Measurements from ENCODE around the gene TRAPPC5. TPM values are rescaled to one million over a fixed set of nuclear protein-coding genes. Genes with fewer than 3 reads are reported as not detected.

Gene TRAPPC5
- total RNA-seq, 1 experiment from 2014 or later = 77.4 TPM

DNA sequence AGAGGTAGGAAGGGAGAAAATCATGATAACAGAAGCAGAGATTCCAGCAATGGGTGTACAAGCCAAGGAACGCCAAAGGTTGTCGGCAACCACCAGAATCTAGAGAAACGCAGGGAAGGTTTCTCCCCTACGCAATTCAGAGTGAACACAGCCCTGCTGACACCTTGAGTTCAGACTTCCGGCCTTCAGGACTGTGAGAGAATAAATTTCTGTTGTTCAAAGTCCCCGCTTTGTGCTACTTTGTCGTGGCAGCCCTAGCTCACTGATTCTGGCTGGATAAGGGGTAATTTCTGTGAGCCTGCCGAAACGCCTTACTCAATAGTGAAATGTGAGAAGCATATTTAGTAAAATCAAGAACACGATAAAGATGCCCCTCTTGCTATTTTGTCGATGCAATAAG, 56.6 kb downstream of the TRAPPC5 start:
- H2BK12ac ChIP-seq (ENCODE audit: insufficient read length, low read depth, low read length) = no peak overlapping the region
- no peak overlapping the region for H2AK5ac ChIP-seq (ENCODE audit: insufficient read length, low read length)
- no peaks in the 10 kb centered on the region for H4K20me1 ChIP-seq (ENCODE audit: control insufficient read depth, insufficient read depth, insufficient read length)
- no peaks in the 10 kb centered on the region for H3K27me3 ChIP-seq (ENCODE audit: insufficient read depth, low read length)
- H3K4me1 Mint-ChIP-seq = peaks cover 4% of the 10 kb centered on the region in 2 experiments
- no peak overlapping the region for H3K56ac ChIP-seq (ENCODE audit: insufficient read length, low read depth, low read length)
- H3K14ac ChIP-seq (ENCODE audit: insufficient read depth, low read length) = no peak overlapping the region
- no peak for DNase-seq
- H3K79me2 ChIP-seq (ENCODE audit: insufficient read depth, low read length) = no peaks in the 10 kb centered on the region
- no peak overlapping the region for H3K4ac ChIP-seq (ENCODE audit: low read depth, low read length)
- H2BK20ac ChIP-seq (ENCODE audit: low read depth, low read length, poor library complexity, severe bottlenecking) = no peak overlapping the region
- no peaks in the 10 kb centered on the region for H3K9me3 Mint-ChIP-seq
- no peaks in the 10 kb centered on the region; the same call in 1 of the 2 replicates for H3K4me1 ChIP-seq (ENCODE audit: insufficient read depth, low read length)
- H3K36me3 Mint-ChIP-seq (ENCODE audit: insufficient read depth in 1 of 3, low read depth in 3 of 3) = no peaks in the 10 kb centered on the region
- H2BK15ac ChIP-seq (ENCODE audit: low read depth, low read length) = no peak overlapping the region
- no CpG with 5 or more reads among the region's 11 CpGs for WGBS (ENCODE audit: extremely low coverage, insufficient read length, low lambda C conversion rate)
- no peak overlapping the region for H4K8ac ChIP-seq (replicated peaks; ENCODE audit: insufficient read length, low read depth, low read length)
- no peak overlapping the region for H3K9ac ChIP-seq (ENCODE audit: extremely low read depth, insufficient read length, low read length)
- H2AFZ ChIP-seq (ENCODE audit: low read length) = no peak overlapping the region
- no peak overlapping the region for H3K18ac ChIP-seq (ENCODE audit: insufficient read length, low read depth, low read length)
- no peaks in the 10 kb centered on the region for H3K23me2 ChIP-seq (ENCODE audit: insufficient read length, low read depth, low read length, poor library complexity, severe bottlenecking)
- no peak overlapping the region for H3K27ac Mint-ChIP-seq
- H3K23ac ChIP-seq (ENCODE audit: insufficient read length, low read depth, low read length) = no peak overlapping the region
- peaks cover 79% of the 10 kb centered on the region for H3K27me3 Mint-ChIP-seq (ENCODE audit: low read depth)
- H3K79me1 ChIP-seq (ENCODE audit: insufficient read depth, low read depth, low read length, poor library complexity, severe bottlenecking) = no peaks in the 10 kb centered on the region
- H2BK5ac ChIP-seq (ENCODE audit: insufficient read length, low read length) = no peak overlapping the region
- TF ChIP-seq, protein P1, sequence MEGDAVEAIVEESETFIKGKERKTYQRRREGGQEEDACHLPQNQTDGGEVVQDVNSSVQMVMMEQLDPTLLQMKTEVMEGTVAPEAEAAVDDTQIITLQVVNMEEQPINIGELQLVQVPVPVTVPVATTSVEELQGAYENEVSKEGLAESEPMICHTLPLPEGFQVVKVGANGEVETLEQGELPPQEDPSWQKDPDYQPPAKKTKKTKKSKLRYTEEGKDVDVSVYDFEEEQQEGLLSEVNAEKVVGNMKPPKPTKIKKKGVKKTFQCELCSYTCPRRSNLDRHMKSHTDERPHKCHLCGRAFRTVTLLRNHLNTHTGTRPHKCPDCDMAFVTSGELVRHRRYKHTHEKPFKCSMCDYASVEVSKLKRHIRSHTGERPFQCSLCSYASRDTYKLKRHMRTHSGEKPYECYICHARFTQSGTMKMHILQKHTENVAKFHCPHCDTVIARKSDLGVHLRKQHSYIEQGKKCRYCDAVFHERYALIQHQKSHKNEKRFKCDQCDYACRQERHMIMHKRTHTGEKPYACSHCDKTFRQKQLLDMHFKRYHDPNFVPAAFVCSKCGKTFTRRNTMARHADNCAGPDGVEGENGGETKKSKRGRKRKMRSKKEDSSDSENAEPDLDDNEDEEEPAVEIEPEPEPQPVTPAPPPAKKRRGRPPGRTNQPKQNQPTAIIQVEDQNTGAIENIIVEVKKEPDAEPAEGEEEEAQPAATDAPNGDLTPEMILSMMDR (conservative IDR thresholded peaks at IDR 0.05) = no peak
- no peak overlapping the region for H4K5ac ChIP-seq (ENCODE audit: insufficient read length, low read depth, low read length)
- no peak overlapping the region; a peak in 1 of 5 replicates for H3K4me3 Mint-ChIP-seq
- H3K4me2 ChIP-seq (ENCODE audit: insufficient read depth, insufficient read length, low read length) = no peak overlapping the region
- H2BK120ac ChIP-seq (ENCODE audit: low read depth, low read length, poor library complexity, severe bottlenecking) = no peak overlapping the region
- no peak overlapping the region for H4K91ac ChIP-seq (ENCODE audit: insufficient read length, low read depth, low read length)
- no peak overlapping the region for H3T11ph ChIP-seq (ENCODE audit: low read length)
- no peak overlapping the region for H3K27ac ChIP-seq (ENCODE audit: insufficient read length, low read depth, low read length)
- no peaks in the 10 kb centered on the region for H3K9me3 ChIP-seq (ENCODE audit: control insufficient read depth, low read depth, low read length)

Other genes with a start within 250 kb of the TRAPPC5 start
- gene PEX11G, start 191.8 kb upstream of the TRAPPC5 start, total RNA-seq (2021) = 2.4 and 2.8 TPM in 2 replicates
- gene ZNF358, start 164.7 kb upstream of the TRAPPC5 start, total RNA-seq (2021) = 40.5 and 41.5 TPM in 2 replicates
- 15.7 and 18.7 TPM in 2 replicates for gene MCOLN1, start 158.2 kb upstream of the TRAPPC5 start, total RNA-seq (2021)
- 130 and 135 TPM in 2 replicates for gene PNPLA6, start 145.1 kb upstream of the TRAPPC5 start, total RNA-seq (2021)
- gene CAMSAP3, start 85.0 kb upstream of the TRAPPC5 start, total RNA-seq (2021) = 28.4 and 31.3 TPM in 2 replicates
- gene XAB2, start 51.3 kb upstream of the TRAPPC5 start, total RNA-seq (2021) = 48.0 and 50.6 TPM in 2 replicates
- 129 and 143 TPM in 2 replicates for gene PET100, start 51.0 kb upstream of the TRAPPC5 start, total RNA-seq (2021)
- not detected in 2 replicates for gene PCP2, start 47.1 kb upstream of the TRAPPC5 start, total RNA-seq (2021)
- 80.3 and 92.5 TPM in 2 replicates for gene STXBP2, start 43.7 kb upstream of the TRAPPC5 start, total RNA-seq (2021)
- not detected in 2 replicates for gene RETN, start 11.8 kb upstream of the TRAPPC5 start, total RNA-seq (2021)
- gene MCEMP1, start 3.7 kb upstream of the TRAPPC5 start, total RNA-seq (2021) = 0.13 TPM in 1 of 2 replicates, not detected in the other
- gene FCER2, start 21.3 kb downstream of the TRAPPC5 start, total RNA-seq (2021) = not detected in 2 replicates
- gene CLEC4G, start 51.3 kb downstream of the TRAPPC5 start, total RNA-seq (2021) = 0.26 TPM in 1 of 2 replicates, not detected in the other
- not detected in 2 replicates for gene CD209, start 66.7 kb downstream of the TRAPPC5 start, total RNA-seq (2021)
- not detected in 2 replicates for gene CLEC4M, start 82.4 kb downstream of the TRAPPC5 start, total RNA-seq (2021)
- 7.1 and 7.8 TPM in 2 replicates for gene EVI5L, start 149.4 kb downstream of the TRAPPC5 start, total RNA-seq (2021)
- gene PRR36, start 193.6 kb downstream of the TRAPPC5 start, total RNA-seq (2021) = 20.4 and 21.4 TPM in 2 replicates
- 4.6 and 4.8 TPM in 2 replicates for gene LRRC8E, start 207.7 kb downstream of the TRAPPC5 start, total RNA-seq (2021)
- gene MAP2K7, start 223.0 kb downstream of the TRAPPC5 start, total RNA-seq (2021) = 47.2 and 48.1 TPM in 2 replicates
- gene TGFBR3L, start 234.0 kb downstream of the TRAPPC5 start, total RNA-seq (2021) = 5.5 and 6.5 TPM in 2 replicates
- gene SNAPC2, start 239.5 kb downstream of the TRAPPC5 start, total RNA-seq (2021) = 17.1 and 17.8 TPM in 2 replicates
- 22.7 and 24.5 TPM in 2 replicates for gene CTXN1, start 245.3 kb downstream of the TRAPPC5 start, total RNA-seq (2021)

All from H9 (cell line).